Measurements from ENCODE around the gene LRRC34.

LRRC34 gene

GRCh38 chr3:169772305-169772896 lies 40.3 kb downstream of the LRRC34 start:
- CTCF ChIA-PET, result interaction anchor here (0.7 kb wide), 1 partner anchor 295 kb away, joined by 5 read pairs; no protein-coding TSS in a partner anchor
- peak; percentile 54 for DNase-seq (ENCODE audit: low spot score)
- no peak for TF ChIP-seq CTCF (conservative IDR thresholded peaks at IDR 0.05; ENCODE audit: low read depth)
- POLR2A ChIA-PET (ENCODE audit: low non-redundant PET), result interaction anchor here (0.6 kb wide), 1 partner anchor 37 kb away, joined by 6 read pairs; no protein-coding TSS in a partner anchor
- H3K27ac ChIP-seq, result peak overlapping the region; percentile 98

- no peak for TF ChIP-seq CTCF (conservative IDR thresholded peaks at IDR 0.05; ENCODE audit: low read depth)
- ChIA-PET CTCF (interaction anchor here (0.7 kb wide), 2 partner anchors 294 to 639 kb away, joined by 5 to 6 read pairs; no protein-coding TSS in a partner anchor), POLR2A (ENCODE audit: low non-redundant PET) (interaction anchor here (0.7 kb wide), 1 partner anchor 310 kb away, joined by 3 read pairs; no protein-coding TSS in a partner anchor)
- peak overlapping the region; percentile 80 for H3K27ac ChIP-seq
- no peak for DNase-seq (ENCODE audit: low spot score)
Measured at GRCh38 chr3:169771497-169772304, 41.0 kb downstream of the LRRC34 start.

- POLR2A ChIA-PET (ENCODE audit: low non-redundant PET), result interaction anchor here (0.6 kb wide), 1 partner anchor 197 kb away, joined by 3 read pairs; the partner anchor contains the start of gene SEC62
- DNase-seq (ENCODE audit: low spot score), result peak; percentile 40
- H3K27ac ChIP-seq, result peak within 1 kb of the TSS; percentile 93
- no peak for TF ChIP-seq CTCF (conservative IDR thresholded peaks at IDR 0.05; ENCODE audit: low read depth)
- CTCF ChIA-PET, result interaction anchor here (0.6 kb wide), 1 partner anchor 255 kb away, joined by 3 read pairs; no protein-coding TSS in a partner anchor
Measured at GRCh38 chr3:169769287-169770181, 43.2 kb downstream of the LRRC34 start, which contains the start of gene ACTRT3. ACTRT3 (minus strand) TSS chr3:169769561; CDS start chr3:169769520, 41 bp downstream.

DNA sequence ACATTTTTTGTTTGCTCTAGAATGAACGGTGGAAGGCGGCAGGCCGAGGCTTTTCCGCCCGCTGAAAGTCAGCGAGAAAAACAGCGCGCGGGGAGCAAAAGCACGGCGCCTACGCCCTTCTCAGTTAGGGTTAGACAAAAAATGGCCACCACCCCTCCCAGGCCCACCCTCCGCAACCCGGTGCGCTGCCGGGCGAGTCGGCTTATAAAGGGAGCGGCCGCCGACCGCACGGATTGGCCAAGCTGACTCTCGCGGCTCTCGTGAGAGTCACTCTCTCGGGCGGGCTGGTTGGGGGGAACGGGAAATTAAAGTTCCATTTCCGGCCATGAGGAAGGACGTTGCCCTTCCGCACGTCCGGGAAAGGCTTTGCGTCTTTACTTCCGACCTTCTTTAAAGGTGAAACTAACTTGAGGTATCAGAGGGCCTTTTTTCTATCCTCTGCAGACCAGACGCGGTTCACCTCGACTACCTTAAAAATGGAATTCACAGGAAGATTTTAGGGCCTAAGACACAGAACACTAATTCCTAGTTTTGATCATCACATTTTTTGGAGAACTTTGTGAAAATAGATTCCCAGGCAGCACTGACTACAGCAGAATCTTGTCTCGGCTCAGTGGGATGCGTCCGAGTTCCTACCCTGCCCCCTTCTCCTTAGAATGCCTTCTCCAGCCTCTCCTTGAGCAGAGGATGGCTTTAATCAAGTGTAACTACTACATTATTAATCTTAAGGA lies 47.7 kb downstream of the LRRC34 start, which contains the start of gene TERC:
TERC (minus strand) TSS at position 179 of the 731 bp plus-strand sequence.
- CTCF ChIA-PET, result no interaction called here
- no peak for TF ChIP-seq CTCF (conservative IDR thresholded peaks at IDR 0.05; ENCODE audit: low read depth)
- peak within 1 kb of the TSS; percentile 96 for H3K27ac ChIP-seq
- DNase-seq (ENCODE audit: low spot score), result peak; percentile 87
- POLR2A ChIA-PET (ENCODE audit: low non-redundant PET), result interaction anchor here (1.3 kb wide), 1 partner anchor 11 kb away, joined by 3 read pairs; no protein-coding TSS in a partner anchor

- CTCF ChIA-PET, result interaction anchor here (1.1 kb wide), 1 partner anchor 96 kb away, joined by 4 read pairs; no protein-coding TSS in a partner anchor
- POLR2A ChIA-PET (ENCODE audit: low non-redundant PET), result interaction anchor here (1.3 kb wide), 1 partner anchor 10 kb away, joined by 3 read pairs; no protein-coding TSS in a partner anchor
- no peak for DNase-seq (ENCODE audit: low spot score)
- TF ChIP-seq CTCF (conservative IDR thresholded peaks at IDR 0.05; ENCODE audit: low read depth), result no peak
- peak overlapping the region; percentile 96 for H3K27ac ChIP-seq
Measured at GRCh38 chr3:169764312-169764881, 48.3 kb downstream of the LRRC34 start.
